Transverse colon (tissue), 4 donors: Measurements from ENCODE around the gene PEF1. TPM values are rescaled to one million over a fixed set of nuclear protein-coding genes. Genes with fewer than 3 reads are reported as not detected.

Source experiments
- DNase-seq: peaks from one replicate; pipeline ENCODE4 v3.0.0-alpha.2; 2019
- H3K27ac ChIP-seq, 4 donors: fragments of 200-600 bp; sonication (generic); 2 replicates each; pipeline ENCODE4 v1.5.1; 2016 to 2018; ENCODE audit warnings: inconsistent platforms in 4 of 4
- H3K27me3 ChIP-seq: fragments of 200-600 bp; sonication (generic); 2 replicates; pipeline ENCODE4 v1.5.1; 2017; ENCODE audit warnings: inconsistent platforms
- H3K36me3 ChIP-seq, 4 donors: fragments of 200-600 bp; sonication (generic); 2 replicates each; pipeline ENCODE4 v1.5.1; 2017 to 2019; ENCODE audit warnings: inconsistent platforms in 4 of 4
- H3K4me1 ChIP-seq, 4 donors: fragments of 200-600 bp; sonication (generic); 2 replicates each; pipeline ENCODE4 v1.5.1; 2017 to 2020; ENCODE audit warnings: inconsistent platforms in 4 of 4
- H3K4me3 ChIP-seq, 4 donors: fragments of 200-600 bp; sonication (generic); 1 replicate in 1 of 4; 2 replicates in 3 of 4; pipeline versions ENCODE4 v1.5.1 to v1.6.1; 2017 to 2019; ENCODE audit warnings: inconsistent platforms in 4 of 4
- H3K9me3 ChIP-seq, 2 donors: fragments of 200-600 bp; sonication (generic); 2 replicates each; pipeline ENCODE4 v1.5.1; 2017 to 2019; ENCODE audit warnings: inconsistent platforms in 2 of 2
- EP300 ChIP-seq: sonication (generic); formaldehyde crosslinking; IDR thresholded peaks from one replicate; pipeline ENCODE4 v1.6.1; 2017; ENCODE audit warnings: antibody characterized with exemption, low read depth
- POLR2A ChIP-seq: fragments of 450-650 bp; IDR thresholded peaks from one replicate; pipeline ENCODE4 v1.6.1; 2016; ENCODE audit warnings: antibody characterized with exemption, mild to moderate bottlenecking, moderate library complexity
- POLR2AphosphoS5 ChIP-seq, 3 donors: sonication (generic); formaldehyde crosslinking; IDR thresholded peaks; one replicate each; pipeline ENCODE4 v1.6.1; 2016; ENCODE audit warnings: antibody characterized with exemption in 3 of 3
- WGBS, 2 donors: methylation state at CpG; one replicate each; pipeline ENCODE4 v1.1.5; 2018; ENCODE audit warnings: low coverage in 1 of 2; 5-methylcytosine and 5-hydroxymethylcytosine counted together
- in situ Hi-C, 4 donors: fragments of 200-750 bp; cut with MboI; loops; one replicate each; pipeline versions ENCODE4 v1.15.0 to v1.15.1; 2017; ENCODE audit warnings: low sequenced_read_pairs in 3 of 4, low pct_ligation_motif_present in 1 of 4, low pct_unique_long_range_greater_than_20kb in 1 of 4
- intact Hi-C: fragments of 100-400 bp; cut with DNase I; formaldehyde crosslinking; loops from one replicate; pipeline ENCODE4 v1.15.1; 2023; ENCODE audit warnings: low total_unique reads
- total RNA-seq, 4 donors: library from RNA; depleted of rRNA; stranded (reverse); fragments of >200 nt; gene quantifications; one replicate each; pipeline ENCODE4 v1.1.0, GENCODE V29; 2016
- TF ChIP-seq, protein P1 (sequence below), 5 experiments: fragments of 200-600 bp in 3 of 5; fragments of 450-650 bp in 2 of 5; sonication (generic) in 3 of 5; IDR thresholded peaks; 1 replicate in 2 of 5; 2 replicates in 3 of 5; pipeline ENCODE4 v1.5.1; 2016 to 2017; ENCODE audit warnings: antibody characterized with exemption in 5 of 5, inconsistent platforms in 3 of 5, mild to moderate bottlenecking in 2 of 5, moderate library complexity in 1 of 5

Gene PEF1
- total RNA-seq, 4 donors from 2014 or later, result 12.3 to 61.7 (median 49.9) TPM

DNA sequence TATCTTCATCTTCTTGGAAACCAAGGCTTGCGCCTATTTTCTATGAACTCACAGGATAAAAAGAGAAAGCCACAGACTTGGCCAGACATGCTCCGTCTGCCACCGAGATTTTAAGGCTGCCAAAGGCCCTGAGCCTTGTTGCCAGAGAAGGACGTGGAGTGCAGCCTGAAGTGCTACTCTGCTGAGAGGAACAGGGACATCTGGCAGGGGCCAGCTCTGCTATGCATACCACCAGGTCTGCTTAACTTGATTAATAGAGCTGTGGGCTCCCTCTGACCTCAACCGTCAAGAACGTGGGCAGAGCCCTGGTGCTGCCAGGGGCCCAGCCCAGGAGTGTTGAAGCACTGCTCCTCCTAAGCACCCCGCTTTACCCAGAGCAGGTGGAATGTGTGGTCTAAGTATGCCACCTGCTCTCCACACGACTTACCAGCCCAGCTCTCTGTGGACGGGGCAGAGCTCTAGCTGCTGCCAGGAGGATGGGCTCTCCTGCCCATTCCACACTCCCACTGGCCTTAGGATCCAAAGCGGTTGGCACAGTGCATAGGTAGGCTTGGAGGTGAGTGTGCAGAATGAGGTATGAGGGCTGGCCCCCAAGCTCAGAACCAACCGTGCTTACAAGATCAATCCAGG is 16.6 kb downstream of the PEF1 start:
- intact Hi-C loops, result no loop called here
- Histone ChIP-seq H3K27ac (peak overlapping the region; percentile 30 to 60 (median 46)), H3K27me3 (no peaks in the 10 kb centered on the region), H3K4me1 (peaks cover 8 to 26% (median 20%) of the 10 kb centered on the region in 4 donors), H3K4me3 (no peak overlapping the region), H3K36me3 (peaks cover 0 to 27% (median 9%) of the 10 kb centered on the region in 4 donors), H3K9me3 (no peaks in the 10 kb centered on the region)
- 80% methylated on average over 1 to 11 of the region's 11 CpGs for WGBS, 2 donors
- DNase-seq, result no peak
- in situ Hi-C loops, result no loop called here
- no peak for TF ChIP-seq POLR2AphosphoS5 (IDR thresholded peaks at IDR 0.05)
- no peak for TF ChIP-seq POLR2A
- TF ChIP-seq EP300, result no peak

DNA sequence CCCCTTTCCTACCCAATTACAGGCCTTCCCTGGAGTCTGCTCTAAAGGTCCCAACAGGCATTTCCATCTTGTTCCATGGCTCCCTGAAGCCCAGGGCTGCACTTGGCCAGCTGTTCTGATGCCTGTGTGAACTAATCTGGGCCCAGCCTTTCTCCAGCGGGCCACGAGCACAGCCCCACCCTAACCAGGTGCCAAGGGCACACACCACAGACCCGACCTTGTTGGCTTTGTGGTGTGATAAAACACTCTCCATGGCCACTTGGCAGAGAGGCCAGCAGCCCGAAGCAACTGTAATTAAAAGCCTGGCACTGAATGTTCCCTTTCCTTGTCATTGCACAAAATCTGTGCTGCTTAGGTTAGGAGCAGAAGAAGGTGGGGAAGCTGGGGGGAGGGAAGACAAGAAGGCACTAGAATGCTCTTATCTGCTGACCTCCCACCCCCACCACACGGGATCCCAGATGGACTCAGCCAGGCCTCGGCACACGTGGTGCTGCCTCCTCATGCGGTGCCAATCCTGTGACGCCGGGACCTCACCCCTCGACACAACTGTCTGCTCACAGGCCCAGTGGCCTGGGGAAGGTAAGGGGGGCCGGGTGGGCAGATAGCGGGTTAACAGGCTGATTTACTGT is 17.3 kb downstream of the PEF1 start:
- 65% methylated on average over 13 of the region's 13 CpGs; no CpG with 5 or more reads in 1 of the 2 donors for WGBS, 2 donors
- no peaks in the 10 kb centered on the region for H3K9me3 ChIP-seq
- peak overlapping the region; percentile 30 to 60 (median 46) for H3K27ac ChIP-seq
- peaks cover 7 to 20% (median 18%) of the 10 kb centered on the region in 4 donors for H3K4me1 ChIP-seq
- peaks cover 0 to 27% (median 9%) of the 10 kb centered on the region in 4 donors for H3K36me3 ChIP-seq
- H3K4me3 ChIP-seq, result no peak overlapping the region
- peak; percentile 43 for DNase-seq
- in situ Hi-C loops (no loop called here), intact Hi-C loops (no loop called here)
- H3K27me3 ChIP-seq, result no peaks in the 10 kb centered on the region
- TF ChIP-seq, protein P1, sequence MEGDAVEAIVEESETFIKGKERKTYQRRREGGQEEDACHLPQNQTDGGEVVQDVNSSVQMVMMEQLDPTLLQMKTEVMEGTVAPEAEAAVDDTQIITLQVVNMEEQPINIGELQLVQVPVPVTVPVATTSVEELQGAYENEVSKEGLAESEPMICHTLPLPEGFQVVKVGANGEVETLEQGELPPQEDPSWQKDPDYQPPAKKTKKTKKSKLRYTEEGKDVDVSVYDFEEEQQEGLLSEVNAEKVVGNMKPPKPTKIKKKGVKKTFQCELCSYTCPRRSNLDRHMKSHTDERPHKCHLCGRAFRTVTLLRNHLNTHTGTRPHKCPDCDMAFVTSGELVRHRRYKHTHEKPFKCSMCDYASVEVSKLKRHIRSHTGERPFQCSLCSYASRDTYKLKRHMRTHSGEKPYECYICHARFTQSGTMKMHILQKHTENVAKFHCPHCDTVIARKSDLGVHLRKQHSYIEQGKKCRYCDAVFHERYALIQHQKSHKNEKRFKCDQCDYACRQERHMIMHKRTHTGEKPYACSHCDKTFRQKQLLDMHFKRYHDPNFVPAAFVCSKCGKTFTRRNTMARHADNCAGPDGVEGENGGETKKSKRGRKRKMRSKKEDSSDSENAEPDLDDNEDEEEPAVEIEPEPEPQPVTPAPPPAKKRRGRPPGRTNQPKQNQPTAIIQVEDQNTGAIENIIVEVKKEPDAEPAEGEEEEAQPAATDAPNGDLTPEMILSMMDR (IDR thresholded peaks at IDR 0.05), result no peak
- TF ChIP-seq EP300 (no peak), POLR2A (peak; percentile 39), POLR2AphosphoS5 (IDR thresholded peaks at IDR 0.05) (peak in 2 of 3 donors; percentile 11 to 45)

DNA sequence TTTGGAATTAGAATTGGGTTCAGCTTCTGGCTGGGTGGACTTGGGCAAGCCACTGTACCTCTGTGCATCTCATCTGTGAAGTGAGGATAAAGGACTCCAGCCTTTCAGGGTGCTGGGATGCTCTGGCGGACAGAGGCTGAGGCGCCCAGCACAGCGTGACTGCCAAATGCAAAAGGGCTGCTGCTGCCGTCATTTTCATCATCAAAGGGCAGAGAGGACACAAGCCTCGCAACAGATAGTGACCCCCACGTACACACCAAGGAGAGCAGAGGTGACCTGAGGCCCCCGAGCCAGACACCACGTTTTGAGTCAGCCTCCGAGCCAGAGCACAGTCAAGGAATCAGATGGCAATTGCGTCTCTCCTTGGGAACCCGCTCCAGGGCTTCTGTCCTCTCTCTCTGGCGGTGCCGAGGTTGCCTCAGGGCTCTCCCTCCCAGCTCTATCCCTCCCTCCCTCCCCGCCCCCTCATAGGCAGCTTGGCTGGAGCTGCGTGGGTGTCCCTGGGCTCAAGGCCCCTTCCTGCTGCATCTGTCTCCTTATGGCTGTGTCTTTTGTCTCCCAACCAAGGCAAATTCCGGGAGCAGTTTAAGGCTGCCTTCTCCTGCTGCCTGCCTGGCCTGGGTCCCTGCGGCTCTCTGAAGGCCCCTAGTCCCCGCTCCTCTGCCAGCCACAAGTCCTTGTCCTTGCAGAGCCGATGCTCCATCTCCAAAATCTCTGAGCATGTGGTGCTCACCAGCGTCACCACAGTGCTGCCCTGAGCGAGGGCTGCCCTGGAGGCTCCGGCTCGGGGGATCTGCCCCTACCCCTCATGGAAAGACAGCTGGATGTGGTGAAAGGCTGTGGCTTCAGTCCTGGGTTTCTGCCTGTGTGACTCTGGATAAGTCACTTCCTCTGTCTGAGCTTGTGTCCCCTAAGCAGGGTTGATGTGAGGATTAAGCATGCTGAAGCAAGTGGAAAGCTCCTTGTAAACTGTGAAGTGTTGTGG is 18.2 kb downstream of the PEF1 start:
- Histone ChIP-seq H3K36me3 (peaks cover 0 to 19% (median 6%) of the 10 kb centered on the region in 4 donors), H3K4me1 (peaks cover 7 to 19% (median 16%) of the 10 kb centered on the region in 4 donors), H3K27ac (peak overlapping the region; percentile 21 to 60 (median 46)), H3K4me3 (no peak overlapping the region), H3K9me3 (no peaks in the 10 kb centered on the region), H3K27me3 (no peaks in the 10 kb centered on the region)
- intact Hi-C loops, result no loop called here
- in situ Hi-C loops, result no loop called here
- DNase-seq, result no peak
- TF ChIP-seq, protein P1 (IDR thresholded peaks at IDR 0.05), result no peak
- TF ChIP-seq POLR2AphosphoS5 (IDR thresholded peaks at IDR 0.05) (no peak), POLR2A (no peak), EP300 (no peak)
- 77% methylated on average over 23 of the region's 23 CpGs; no CpG with 5 or more reads in 1 of the 2 donors for WGBS, 2 donors

DNA sequence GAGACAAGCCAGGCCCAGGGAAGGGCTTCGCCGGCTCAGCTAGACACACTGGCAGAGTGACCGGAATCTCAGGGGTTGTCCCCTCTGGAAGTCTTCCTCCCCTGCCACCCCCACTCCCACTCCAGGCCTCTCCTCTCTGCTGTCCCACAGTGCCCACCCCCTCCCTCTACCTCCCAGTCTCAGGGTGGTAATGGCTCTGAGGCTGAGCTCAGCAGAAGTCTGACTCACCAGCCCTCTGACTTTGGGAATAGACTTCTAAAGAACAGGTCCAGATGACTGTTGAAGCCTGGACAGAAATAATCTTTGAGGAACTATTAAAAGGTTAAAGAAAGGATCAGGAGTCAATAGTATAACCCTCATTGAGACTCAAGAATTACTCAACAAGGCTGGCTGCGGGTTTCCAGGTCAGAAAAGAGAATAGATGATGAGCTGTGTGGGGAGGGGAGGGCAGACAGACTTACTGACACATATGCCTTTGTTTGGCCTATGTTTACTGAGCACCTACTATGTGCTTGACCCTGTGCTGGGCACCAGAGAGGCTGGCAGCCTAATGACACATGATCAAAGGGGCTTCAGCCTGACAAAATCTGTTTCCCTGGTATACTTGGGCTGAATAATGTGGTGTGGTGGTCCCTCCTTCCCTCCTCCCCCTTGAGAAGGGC is 19.0 kb downstream of the PEF1 start:
- in situ Hi-C loops (no loop called here), intact Hi-C loops (no loop called here)
- Histone ChIP-seq H3K27me3 (no peaks in the 10 kb centered on the region), H3K4me1 (peaks cover 7 to 19% (median 16%) of the 10 kb centered on the region in 4 donors), H3K4me3 (no peak overlapping the region), H3K27ac (no peak overlapping the region), H3K36me3 (peaks cover 0 to 12% (median 5%) of the 10 kb centered on the region in 4 donors), H3K9me3 (no peaks in the 10 kb centered on the region)
- TF ChIP-seq POLR2AphosphoS5 (IDR thresholded peaks at IDR 0.05), result no peak
- TF ChIP-seq EP300, result no peak
- no peak for TF ChIP-seq POLR2A
- TF ChIP-seq, protein P1 (IDR thresholded peaks at IDR 0.05), result no peak
- 80% methylated on average over 4 of the region's 4 CpGs; no CpG with 5 or more reads in 1 of the 2 donors for WGBS, 2 donors
- no peak for DNase-seq
